WI38 (cell line): ENCODE data around the gene DDHD1.

ENCODE experiments used
- H3K4me3 ChIP-seq: 2 replicates; pipeline ENCODE4 v1.5.1; 2011; ENCODE audit warnings: low read depth, mild to moderate bottlenecking, control low read depth, low read length
- CTCF ChIP-seq: IDR thresholded peaks from 2 replicates; pipeline ENCODE4 v1.5.1; 2012; ENCODE audit warnings: low read depth, mild to moderate bottlenecking, control low read depth, low read length

Gene DDHD1

GRCh38 chr14:53113989-53114388, 39.1 kb downstream of the DDHD1 start:
- H3K4me3 ChIP-seq: no peak overlapping the region
- no peak for TF ChIP-seq CTCF

- TF ChIP-seq CTCF: no peak
- H3K4me3 ChIP-seq: no peak overlapping the region
Measured at GRCh38 chr14:53110096-53110495, 43.0 kb downstream of the DDHD1 start.

GRCh38 chr14:53109105-53110041, 43.8 kb downstream of the DDHD1 start:
- TF ChIP-seq CTCF: no peak
- H3K4me3 ChIP-seq: no peak overlapping the region

DNA sequence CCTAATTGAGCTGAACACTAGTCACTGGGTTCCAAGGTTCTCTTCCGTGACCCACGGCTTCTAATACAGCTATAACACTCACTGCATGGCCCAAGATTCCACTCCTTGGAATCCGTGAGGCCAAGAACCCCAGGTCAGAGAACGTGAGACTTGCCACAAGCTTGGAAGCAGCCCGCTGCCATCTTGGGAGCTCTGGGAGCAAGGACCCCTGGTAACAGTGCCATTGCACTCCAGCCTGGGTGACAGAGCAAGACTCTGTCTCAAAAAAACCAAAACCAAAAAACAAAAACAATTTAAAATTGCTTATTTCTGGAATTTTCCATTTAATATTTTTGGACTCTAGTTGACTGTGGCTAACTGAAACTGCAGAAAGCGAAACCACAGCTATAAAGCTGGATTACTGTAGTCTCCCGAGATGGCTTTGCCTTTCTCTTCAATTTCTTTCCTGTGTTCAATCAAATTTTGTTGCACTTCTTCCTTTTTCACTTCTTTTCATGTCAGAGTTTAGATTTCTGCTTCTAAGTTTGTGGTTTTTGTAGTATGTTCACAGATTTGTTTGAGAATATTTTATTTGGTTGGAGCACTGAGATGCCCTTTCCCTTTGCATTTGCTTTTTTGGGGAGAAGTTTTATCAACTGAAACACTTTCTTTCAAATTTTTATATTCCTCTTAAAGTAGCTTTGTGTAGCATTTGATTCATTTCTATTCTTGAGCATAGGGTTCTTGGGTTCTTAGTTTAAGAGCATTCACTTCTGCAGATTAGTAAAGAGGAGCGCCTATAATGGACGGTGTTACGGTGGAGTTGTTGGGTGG, 44.6 kb downstream of the DDHD1 start:
- no peak overlapping the region for H3K4me3 ChIP-seq
- no peak for TF ChIP-seq CTCF

DNA sequence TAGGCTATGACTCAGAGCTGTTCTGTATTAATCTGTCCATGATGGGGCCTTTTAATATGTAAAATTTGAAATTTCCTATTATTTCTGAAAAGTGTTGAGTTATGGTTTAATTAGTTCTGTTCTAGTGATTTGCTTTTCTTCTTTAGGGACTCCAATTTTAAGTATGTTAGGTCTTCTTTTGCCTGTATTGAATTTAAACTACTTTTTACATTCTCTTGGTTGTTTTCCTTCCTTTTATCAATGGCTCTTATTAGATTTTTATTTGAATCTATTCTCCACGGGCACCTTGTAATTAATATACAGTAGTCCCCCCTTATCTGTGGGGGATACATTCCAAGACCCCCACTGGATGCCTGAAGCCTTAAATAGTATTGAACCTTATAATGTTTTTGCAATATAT, 46.4 kb downstream of the DDHD1 start:
- H3K4me3 ChIP-seq: no peak overlapping the region
- TF ChIP-seq CTCF: no peak

GRCh38 chr14:53103636-53104340, 49.3 kb downstream of the DDHD1 start:
- TF ChIP-seq CTCF: no peak
- H3K4me3 ChIP-seq: no peak overlapping the region
